Measurements from ENCODE around the gene LCA5.
"Not testable (repeated sequence)": the region's sequence is repeated elsewhere in the genome, so short reads cannot be mapped to it uniquely, and the experiment has no call there.

GRCh38 chr6:79443876-79444275, 93.4 kb downstream of the LCA5 start:
- not testable (repeated sequence) for TF ChIP-seq CTCF, POLR2AphosphoS5, POLR2A, EP300 (IDR thresholded peaks at IDR 0.05)
